Heart right ventricle (tissue), 16 donors: ENCODE data around the gene AKAP13. TPM values are rescaled to one million over a fixed set of nuclear protein-coding genes. Genes with fewer than 3 reads are reported as not detected.

Experiments
- ATAC-seq, 8 donors: fragments of 200-7000 bp; cut with Tn5 transposase; one replicate each; pipeline ENCODE4 v1.9.1; 2020; ENCODE audit warnings: mild to moderate bottlenecking in 8 of 8, moderate library complexity in 8 of 8, moderate number of reproducible peaks in 1 of 8
- DNase-seq, 2 donors: peaks; one replicate each; pipeline ENCODE4 v3.0.0-alpha.2; 2020
- H3K27ac ChIP-seq, 10 donors: fragments of 200-600 bp; sonication (generic) in 2 of 10; one replicate each; pipeline versions ENCODE4 v1.5.0 to v1.8.0; 2020 to 2022; ENCODE audit warnings: mild to moderate bottlenecking in 3 of 10
- H3K27me3 ChIP-seq, 7 donors: fragments of 200-600 bp; one replicate each; pipeline ENCODE4 v1.8.0; 2021 to 2022; ENCODE audit warnings: mild to moderate bottlenecking in 2 of 7
- H3K36me3 ChIP-seq, 9 donors: fragments of 200-600 bp; sonication (generic) in 1 of 9; one replicate each; pipeline versions ENCODE4 v1.5.0 to v1.8.0; 2020 to 2022; ENCODE audit warnings: mild to moderate bottlenecking in 2 of 9
- H3K4me1 ChIP-seq, 9 donors: fragments of 200-600 bp; sonication (generic) in 1 of 9; one replicate each; pipeline versions ENCODE4 v1.5.0 to v1.8.0; 2020 to 2022; ENCODE audit warnings: mild to moderate bottlenecking in 4 of 9
- H3K4me3 ChIP-seq, 10 donors: fragments of 200-600 bp; sonication (generic) in 2 of 10; one replicate each; pipeline versions ENCODE4 v1.5.0 to v1.8.0; 2020 to 2022; ENCODE audit warnings: mild to moderate bottlenecking in 7 of 10, moderate library complexity in 2 of 10
- H3K9me3 ChIP-seq, 11 donors: fragments of 200-600 bp in 10 of 11; sonication (generic) in 2 of 11; one replicate each; pipeline versions ENCODE4 v1.5.0 to v1.8.0; 2013 to 2022; ENCODE audit warnings: mild to moderate bottlenecking in 2 of 11, control low read depth in 1 of 11, moderate library complexity in 1 of 11
- CTCF ChIP-seq, 9 donors: fragments of 200-600 bp; sonication (generic) in 2 of 9; IDR thresholded peaks; one replicate each; pipeline versions ENCODE4 v1.5.0 to v1.8.0; 2021 to 2022; ENCODE audit warnings: antibody characterized with exemption in 9 of 9, mild to moderate bottlenecking in 5 of 9, moderate library complexity in 1 of 9
- WGBS, 2 donors: extraction: QIAGEN DNeasy Blood & Tissue Kit; methylation state at CpG; one replicate each; pipeline ENCODE4 v1.1.7; 2013; ENCODE audit warnings: inconsistent platforms in 1 of 2; 5-methylcytosine and 5-hydroxymethylcytosine counted together
- intact Hi-C, 10 donors: fragments of 100-400 bp; cut with DNase I; formaldehyde crosslinking; loops; one replicate each; pipeline versions ENCODE4 v1.11.1 to v1.14.2; 2022
- polyA plus RNA-seq, 2 donors: library from polyadenylated mRNA; stranded (reverse); fragments of 200-250 nt; gene quantifications; one replicate each; pipeline ENCODE4 v1.2.3, GENCODE V29; 2013
- total RNA-seq, 10 donors: library from RNA; stranded (reverse); fragmentation: NEBNext Ultra II Directional in 3 of 10; extraction: Animal tissue kit (Norgen Biotek cat#: 25700) in 3 of 10; gene quantifications; one replicate each; pipeline versions ENCODE4 v1.2.1 to v1.2.4, GENCODE V29; 2021 to 2023
- donor health status: Arrhythmogenic right ventricular cardiomyopathy.
- donor health status: ischemic (EF 13 %, LVEDD 7.1; RV severe dilation, severe dysfunction).
- donor health status: healthy with polysubstance abuse.
- donor health status: DM: no; HTN: yes; CAD: no.
- donor health status: DM: no; HTN: no; CAD: no.
- donor health status: ischemic (EF 25% LVEDD 6.9; RV normal size, moderate dysfunction).
- donor health status: ischemic (EF 25% LVEDD 5.7; RV mildly dilated, moderate dysfunction).
- donor health status: healthy.
- donor health status: DM: yes; HTN: yes; CAD: no.
- donor health status: Ischemic cardiomyopathy.
- donor health status: ischemic (EF 35%, LVEDD 5.7; RV mildly dilated, moderate dysfunction).
- donor health status: nonischemic (EF 11% LVEDD 7.7; RV severe dilation, severe dysfunction).
- donor health status: DM: yes; HTN: yes; CAD: no.
- donor health status: PGD.
- donor health status: ischemic (EF 29% LVEDD 5.4; RV normal size, mild dysfunction).
- donor health status: nonischemic (EF 23%, LVEDD 6.1; RV moderate dilation, normal function).

Gene AKAP13
- total and polyA plus RNA-seq, 12 donors: 89.3 to 645 (median 480) TPM

GRCh38 chr15:85600001-85600400 is 219.6 kb downstream of the AKAP13 start:
- no peak for TF ChIP-seq CTCF (IDR thresholded peaks at IDR 0.05)
- peaks cover 13 to 74% (median 50%) of the 10 kb centered on the region in 9 donors for H3K4me1 ChIP-seq
- H3K9me3 ChIP-seq: no peaks in the 10 kb centered on the region
- peaks cover 0 to 70% (median 7%) of the 10 kb centered on the region in 9 donors for H3K36me3 ChIP-seq
- H3K27ac ChIP-seq: peak overlapping the region in 6 of 10 donors; percentile 31 to 81 (median 66)
- no peaks in the 10 kb centered on the region for H3K27me3 ChIP-seq
- intact Hi-C loops: no loop called here
- no peak overlapping the region for H3K4me3 ChIP-seq
- WGBS, 2 donors: 77 to 83% methylated on average over 2 of the region's 2 CpGs
- DNase-seq (no peak), ATAC-seq (peak in 1 of 8 donors; percentile 12)

GRCh38 chr15:85603160-85603559 is 222.8 kb downstream of the AKAP13 start:
- TF ChIP-seq CTCF (IDR thresholded peaks at IDR 0.05): no peak
- Histone ChIP-seq H3K9me3 (no peaks in the 10 kb centered on the region), H3K4me3 (no peak overlapping the region), H3K4me1 (peaks cover 18 to 70% (median 49%) of the 10 kb centered on the region in 9 donors), H3K27me3 (no peaks in the 10 kb centered on the region), H3K27ac (peak overlapping the region in 1 of 10 donors; percentile 32), H3K36me3 (peaks cover 0 to 49% (median 7%) of the 10 kb centered on the region in 9 donors)
- intact Hi-C loops: no loop called here
- no peak for ATAC-seq
- WGBS, 2 donors: 97 to 100% methylated on average over 1 of the region's 1 CpG
- DNase-seq: no peak

GRCh38 chr15:85603703-85604102 is 223.3 kb downstream of the AKAP13 start:
- intact Hi-C loops: no loop called here
- TF ChIP-seq CTCF (IDR thresholded peaks at IDR 0.05): no peak
- peak overlapping the region in 1 of 10 donors; percentile 32 for H3K27ac ChIP-seq
- H3K4me3 ChIP-seq: no peak overlapping the region
- DNase-seq (no peak), ATAC-seq (peak in 3 of 8 donors; percentile 11 to 30 (median 30))
- 90 to 93% methylated on average over 2 of the region's 2 CpGs for WGBS, 2 donors
- H3K27me3 ChIP-seq: no peaks in the 10 kb centered on the region
- no peaks in the 10 kb centered on the region for H3K9me3 ChIP-seq
- H3K4me1 ChIP-seq: peaks cover 17 to 70% (median 49%) of the 10 kb centered on the region in 9 donors
- peaks cover 0 to 44% (median 7%) of the 10 kb centered on the region in 9 donors for H3K36me3 ChIP-seq

- Histone ChIP-seq H3K4me1 (peaks cover 14 to 70% (median 49%) of the 10 kb centered on the region in 9 donors), H3K36me3 (peaks cover 0 to 42% (median 7%) of the 10 kb centered on the region in 9 donors), H3K4me3 (no peak overlapping the region), H3K27me3 (no peaks in the 10 kb centered on the region), H3K27ac (peak overlapping the region in 1 of 10 donors; percentile 32), H3K9me3 (no peaks in the 10 kb centered on the region)
- intact Hi-C loops: no loop called here
- no peak for DNase-seq
- TF ChIP-seq CTCF (IDR thresholded peaks at IDR 0.05): no peak
- 93 to 98% methylated on average over 3 of the region's 3 CpGs for WGBS, 2 donors
- no peak for ATAC-seq
Measured at GRCh38 chr15:85604194-85604593, 223.8 kb downstream of the AKAP13 start.
